ENCODE results near the gene TGFBRAP1. TPM values are rescaled to one million over a fixed set of nuclear protein-coding genes. Genes with fewer than 3 reads are reported as not detected.
A peak's percentile ranks its signal among the peaks of the same experiment; 100 is the strongest.

The TGFBRAP1 gene
- total RNA-seq, 1 experiment from 2014 or later: 12.3 TPM

DNA sequence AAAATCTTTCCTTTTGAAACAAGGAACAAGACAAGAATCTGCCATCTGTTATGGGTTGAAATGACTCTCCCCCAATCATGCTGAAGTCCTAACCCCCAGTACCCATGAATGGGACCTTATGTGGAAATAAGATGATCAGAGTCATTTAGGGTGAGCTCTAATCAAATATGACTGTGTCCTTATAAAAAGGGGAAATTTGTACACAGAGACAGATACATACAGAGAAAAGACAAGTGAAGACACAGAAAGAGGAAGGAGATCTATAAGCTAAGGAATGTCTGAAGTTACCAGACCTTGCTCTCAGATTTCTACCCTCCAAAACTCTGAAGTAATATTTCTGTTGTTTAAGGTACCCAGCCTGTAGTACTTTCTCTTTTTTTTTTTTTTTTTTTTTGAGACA lies 15.7 kb downstream of the TGFBRAP1 start:
- no peak for DNase-seq (ENCODE audit: low read depth)

DNA sequence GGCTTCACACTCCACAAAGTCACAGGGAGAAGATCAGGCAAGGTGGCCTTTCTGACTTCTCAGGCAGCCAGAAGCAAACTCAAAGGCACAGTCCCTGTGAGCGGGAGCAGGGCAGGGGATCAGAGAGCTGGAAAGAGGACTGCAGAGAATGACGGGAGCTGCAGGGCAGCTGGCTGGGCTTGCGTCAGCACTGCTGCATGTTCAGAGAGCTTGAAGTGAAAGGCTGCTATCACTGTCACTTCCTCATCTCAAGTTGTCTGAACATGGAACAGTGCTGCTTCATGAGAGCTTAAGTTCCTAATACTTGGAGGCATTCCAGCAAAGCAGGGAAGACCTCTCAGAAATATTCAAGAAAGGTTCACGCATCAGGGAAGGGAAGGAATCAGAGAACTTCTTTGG lies 20.4 kb downstream of the TGFBRAP1 start:
- DNase-seq (ENCODE audit: low read depth): no peak

- no peak for DNase-seq (ENCODE audit: low read depth)
Measured at GRCh38 chr2:105308382-105309146, 21.0 kb downstream of the TGFBRAP1 start.

- no peak for DNase-seq (ENCODE audit: low read depth)
Measured at GRCh38 chr2:105307962-105308361, 21.6 kb downstream of the TGFBRAP1 start.

GRCh38 chr2:105307550-105307949 lies 22.0 kb downstream of the TGFBRAP1 start:
- DNase-seq (ENCODE audit: low read depth): no peak

DNA sequence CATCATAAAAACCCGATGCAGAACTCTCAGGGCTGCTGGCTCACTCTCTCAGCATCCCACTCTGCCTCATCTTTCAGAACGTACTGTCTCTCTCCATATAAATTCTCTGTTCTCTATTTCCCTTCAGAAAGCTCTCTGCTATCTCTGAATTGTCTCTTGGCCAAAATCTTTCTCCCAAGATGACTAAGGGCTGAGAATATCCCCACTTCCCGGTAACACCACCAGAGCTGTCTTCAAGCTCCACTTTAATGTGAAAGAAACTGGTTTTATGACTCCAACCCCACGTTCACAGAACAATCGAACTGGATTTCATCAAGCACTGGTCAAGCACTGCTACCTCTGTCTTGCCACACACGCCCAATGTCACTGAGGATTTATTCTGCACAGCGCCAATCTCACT lies 22.4 kb downstream of the TGFBRAP1 start:
- no peak for DNase-seq (ENCODE audit: low read depth)

DNA sequence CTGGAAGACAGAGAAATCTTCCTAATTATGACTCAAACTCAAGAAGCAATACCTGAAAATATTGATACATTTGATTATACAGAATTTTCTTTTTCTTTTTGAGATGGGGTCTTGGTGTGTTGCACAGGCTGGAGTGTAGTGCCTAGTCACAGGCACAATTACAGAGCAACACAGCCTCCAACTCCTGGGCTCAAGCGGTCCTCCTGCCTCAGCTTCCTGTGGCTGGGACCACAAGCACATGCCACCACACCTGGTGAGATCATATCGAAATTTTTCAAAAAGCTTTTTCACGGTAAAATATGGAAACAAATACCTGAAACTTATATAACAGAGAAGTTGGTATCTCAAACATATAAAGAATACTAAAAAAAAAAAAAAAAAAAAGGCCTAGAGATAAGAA lies 27.9 kb downstream of the TGFBRAP1 start:
- DNase-seq (ENCODE audit: low read depth): no peak

DNA sequence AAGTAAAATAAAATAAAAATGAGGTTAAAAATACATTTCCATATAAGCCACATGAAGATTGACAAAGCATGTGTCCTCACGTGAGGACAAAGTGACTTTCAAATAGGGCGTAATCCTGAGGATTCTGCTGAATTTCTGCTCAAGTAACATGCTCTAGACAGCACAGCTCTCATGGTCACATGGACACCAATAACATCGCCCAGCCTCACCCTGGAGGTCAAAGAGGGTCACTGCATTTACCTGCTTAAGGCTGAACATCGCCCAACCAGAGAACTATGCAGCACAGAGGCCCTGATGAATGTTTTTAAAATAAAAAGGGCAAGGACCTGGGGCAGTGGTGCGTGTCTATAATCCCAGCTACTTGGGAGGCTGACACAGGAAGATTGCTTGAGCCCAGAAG lies 30.2 kb downstream of the TGFBRAP1 start:
- DNase-seq (ENCODE audit: low read depth): no peak

DNA sequence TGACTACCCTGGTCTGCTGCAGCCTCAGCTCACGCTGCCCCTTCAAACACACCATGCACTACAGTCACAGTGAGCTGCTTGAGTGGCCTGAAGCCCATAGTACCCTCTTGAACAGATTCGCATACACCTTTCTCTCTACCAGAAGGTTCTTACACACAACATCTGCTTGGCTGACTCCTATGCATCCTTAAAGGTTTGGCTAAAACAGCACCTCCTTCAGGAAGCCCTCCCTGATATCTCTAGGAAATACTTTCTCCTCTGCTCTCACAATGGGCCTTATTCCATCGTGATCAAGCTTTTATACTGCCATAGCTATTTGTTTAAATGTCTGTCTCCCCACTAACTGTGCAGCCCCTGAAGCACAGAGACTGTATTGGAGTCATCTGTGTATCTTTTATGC lies 31.5 kb downstream of the TGFBRAP1 start:
- DNase-seq (ENCODE audit: low read depth): no peak

DNA sequence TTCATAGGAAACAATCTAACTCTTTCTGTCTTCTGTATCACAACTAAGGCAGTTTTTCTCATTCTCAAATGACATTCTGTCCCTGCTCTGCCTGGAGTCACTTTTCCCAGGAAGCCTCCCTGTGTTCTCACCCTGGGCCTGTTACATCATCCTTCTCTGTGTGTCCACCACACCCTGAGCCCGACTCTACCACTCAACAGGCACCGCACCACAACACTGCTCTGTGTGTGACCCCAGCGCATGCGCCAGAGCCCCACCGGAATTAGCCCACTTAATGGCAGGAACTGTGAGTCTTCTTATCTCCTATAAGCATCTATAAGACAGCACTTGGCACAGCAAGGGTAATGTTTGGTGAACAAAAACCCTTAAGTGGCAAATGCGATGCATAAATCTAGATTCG lies 32.3 kb downstream of the TGFBRAP1 start:
- no peak for DNase-seq (ENCODE audit: low read depth)

DNA sequence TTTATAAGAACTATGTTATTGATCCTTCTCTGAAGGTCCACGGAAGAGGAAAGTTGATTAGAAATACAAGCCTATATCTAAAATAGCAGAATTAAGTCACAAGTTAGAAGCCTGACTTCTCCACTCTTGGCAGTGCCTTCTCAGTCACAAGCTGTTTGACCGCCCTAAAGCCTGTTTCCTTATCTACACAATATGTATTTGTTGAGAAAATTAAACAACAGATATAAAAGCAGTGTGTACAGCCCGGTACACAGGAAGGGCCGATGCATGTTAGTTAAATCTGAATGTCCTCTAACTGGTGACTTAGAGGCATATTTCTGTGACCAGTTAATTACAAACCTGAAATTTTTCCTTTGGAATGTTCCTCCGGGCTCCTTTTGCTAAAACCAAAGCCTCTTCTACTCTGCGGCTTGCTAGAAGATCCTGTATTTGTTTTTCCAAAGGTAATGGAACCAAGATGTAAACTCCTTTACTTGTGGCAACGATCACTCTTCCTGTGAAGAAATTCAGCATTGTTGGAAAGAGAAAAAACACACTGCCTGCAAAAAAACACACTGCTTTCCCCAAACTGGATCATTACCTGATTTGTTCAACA lies 33.4 kb downstream of the TGFBRAP1 start:
- no peak for DNase-seq (ENCODE audit: low read depth)

DNA sequence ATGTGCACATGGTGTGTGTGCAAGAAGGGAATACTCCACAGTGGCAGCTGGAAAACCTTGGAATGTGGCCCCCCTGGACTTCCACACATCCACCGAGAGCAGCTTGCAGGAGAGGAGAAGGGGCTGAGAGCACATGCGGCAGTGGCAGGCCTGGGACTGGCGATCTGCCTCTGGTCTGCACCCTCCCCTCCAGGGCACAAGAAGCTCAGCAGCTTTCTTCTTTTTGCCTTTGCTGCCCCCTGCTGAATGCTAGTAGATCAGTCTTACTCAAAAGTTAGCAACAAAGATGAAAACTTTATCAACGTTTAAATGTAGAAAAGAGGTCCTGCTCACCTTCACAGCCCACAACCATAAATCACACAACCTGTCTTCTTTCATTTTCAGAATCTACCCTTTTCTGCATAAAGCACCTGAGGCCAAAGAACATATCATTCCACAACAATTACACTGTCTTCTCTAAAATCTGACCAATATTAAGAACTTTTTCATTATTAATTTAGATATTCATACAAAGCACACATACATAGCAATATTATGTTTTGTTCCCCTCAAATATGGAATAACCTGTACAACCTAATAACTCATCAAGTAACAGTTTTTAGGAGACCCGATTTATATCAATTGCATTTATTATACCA lies 34.6 kb downstream of the TGFBRAP1 start:
- peak; percentile 75 for DNase-seq (ENCODE audit: low read depth)

DNA sequence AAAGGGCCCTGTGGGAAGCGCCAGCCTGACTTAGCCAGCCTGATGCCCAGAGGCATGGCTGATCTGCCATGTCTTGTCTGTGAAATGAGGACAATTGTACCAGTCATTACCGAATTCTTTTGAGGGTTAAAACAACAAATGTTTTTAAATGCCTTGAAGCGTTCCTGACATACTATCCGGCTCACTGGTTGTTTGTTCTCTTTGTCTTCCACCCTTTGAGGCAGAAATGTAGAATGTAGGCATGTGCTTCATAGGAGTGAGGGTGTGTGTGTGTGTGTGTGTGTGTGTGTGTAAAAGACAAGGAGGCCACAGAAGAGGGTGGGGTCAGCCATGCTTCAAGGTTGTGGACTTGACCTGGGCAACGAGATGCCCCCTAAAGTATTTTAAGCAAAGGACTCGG lies 35.5 kb downstream of the TGFBRAP1 start:
- DNase-seq (ENCODE audit: low read depth): peak; percentile 41

DNA sequence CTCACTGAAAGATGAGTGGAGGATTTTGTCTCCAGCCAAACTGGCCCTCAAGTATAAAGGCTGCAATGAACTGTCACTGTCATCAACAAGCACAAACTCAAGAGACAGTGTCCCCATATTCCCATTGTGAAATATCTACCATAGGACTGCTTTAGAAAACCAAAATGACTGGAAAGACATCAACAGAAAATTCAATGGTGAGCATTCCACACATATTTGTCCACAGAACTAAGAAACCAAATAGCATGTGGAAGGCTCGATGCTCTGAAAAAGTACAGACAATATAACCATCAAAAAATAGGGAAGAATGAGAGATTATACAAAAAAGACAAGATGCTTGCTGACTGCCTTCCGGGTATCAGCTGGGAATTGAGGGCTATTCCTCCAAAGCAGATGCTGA lies 37.6 kb downstream of the TGFBRAP1 start:
- DNase-seq (ENCODE audit: low read depth): no peak

GRCh38 chr2:105290981-105291660 lies 38.4 kb downstream of the TGFBRAP1 start:
- no peak for DNase-seq (ENCODE audit: low read depth)

- DNase-seq (ENCODE audit: low read depth): no peak
Measured at GRCh38 chr2:105288133-105288532, 41.4 kb downstream of the TGFBRAP1 start.

DNA sequence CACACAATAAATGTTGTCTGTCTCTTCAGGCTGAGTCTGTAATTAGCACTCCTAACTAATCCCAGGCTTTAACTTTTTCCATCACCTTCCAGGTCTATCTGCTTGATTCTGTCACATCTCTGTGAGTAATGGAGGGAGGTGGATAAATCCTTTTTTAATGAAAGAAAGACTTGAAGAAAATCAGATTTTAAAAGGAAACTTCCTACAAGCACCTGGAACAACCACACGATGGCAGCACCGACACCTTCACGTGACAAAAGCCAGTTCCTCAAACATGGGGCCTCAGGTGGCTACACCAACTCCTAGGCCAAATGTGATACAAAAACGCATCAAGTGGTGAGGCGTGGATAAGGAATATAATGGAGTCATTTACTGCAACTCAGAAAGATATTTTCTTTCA lies 41.8 kb downstream of the TGFBRAP1 start:
- peak; percentile 27 for DNase-seq (ENCODE audit: low read depth)

DNA sequence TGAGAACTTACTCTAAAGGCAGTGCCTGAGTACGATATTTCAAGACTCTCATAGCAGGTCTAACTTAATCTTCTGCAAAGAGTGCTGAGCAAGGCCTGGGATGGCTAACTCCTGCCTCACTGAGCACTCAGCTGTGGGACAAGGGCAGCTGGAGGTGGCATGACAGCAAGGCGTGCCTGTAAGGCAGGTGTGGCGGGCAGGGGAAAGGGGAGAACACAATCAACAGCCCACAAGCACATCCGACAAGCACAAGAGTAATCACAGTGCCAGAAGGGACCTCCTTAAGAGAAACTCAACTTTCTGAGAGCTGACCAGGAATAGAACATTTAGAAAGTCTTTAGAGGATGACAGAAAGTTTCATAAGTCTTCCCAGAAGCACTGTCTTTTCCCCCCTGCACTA lies 46.0 kb downstream of the TGFBRAP1 start:
- no peak for DNase-seq (ENCODE audit: low read depth)

DNA sequence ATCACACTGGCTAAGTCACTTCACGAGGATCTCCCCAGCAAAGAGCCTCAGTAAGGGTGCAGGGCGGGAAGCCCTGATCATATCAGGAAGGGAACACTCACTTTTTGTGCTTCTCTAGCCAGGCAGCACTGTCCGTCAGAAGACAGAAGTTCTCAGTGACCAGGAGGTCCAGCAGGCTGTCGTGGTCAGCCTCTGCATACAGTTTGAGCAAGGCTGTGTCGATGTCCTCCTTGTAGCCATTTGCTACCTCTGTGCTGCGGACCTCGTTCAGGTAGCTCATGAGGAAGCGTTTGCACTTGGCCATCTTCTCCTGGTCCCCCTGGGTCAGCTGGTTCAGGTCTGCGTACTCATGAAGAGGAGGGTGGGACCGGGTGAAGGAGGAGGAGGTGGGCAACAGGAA lies 49.3 kb downstream of the TGFBRAP1 start:
- no peak for DNase-seq (ENCODE audit: low read depth)

GRCh38 chr2:105279126-105279525 lies 50.4 kb downstream of the TGFBRAP1 start:
- DNase-seq (ENCODE audit: low read depth): no peak

DNA sequence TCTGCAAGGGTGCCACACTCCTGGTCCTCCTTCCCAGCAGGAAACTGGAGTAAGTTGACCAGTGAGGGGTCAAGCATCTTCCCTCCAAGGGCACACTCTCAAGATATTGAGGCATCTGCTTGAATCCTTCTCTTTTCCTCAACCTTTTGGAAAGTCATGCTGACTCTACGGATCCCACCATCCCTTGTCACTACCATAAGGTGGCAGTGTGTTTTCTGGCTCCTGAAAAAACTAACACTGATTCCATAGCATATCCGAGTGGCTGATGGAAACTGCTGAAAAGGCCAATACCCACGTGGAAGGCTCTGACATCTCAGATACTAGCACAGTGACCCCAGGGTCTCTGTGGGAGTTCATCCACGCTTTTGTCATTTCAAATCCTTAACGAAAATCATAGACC lies 50.9 kb downstream of the TGFBRAP1 start:
- DNase-seq (ENCODE audit: low read depth): no peak

DNA sequence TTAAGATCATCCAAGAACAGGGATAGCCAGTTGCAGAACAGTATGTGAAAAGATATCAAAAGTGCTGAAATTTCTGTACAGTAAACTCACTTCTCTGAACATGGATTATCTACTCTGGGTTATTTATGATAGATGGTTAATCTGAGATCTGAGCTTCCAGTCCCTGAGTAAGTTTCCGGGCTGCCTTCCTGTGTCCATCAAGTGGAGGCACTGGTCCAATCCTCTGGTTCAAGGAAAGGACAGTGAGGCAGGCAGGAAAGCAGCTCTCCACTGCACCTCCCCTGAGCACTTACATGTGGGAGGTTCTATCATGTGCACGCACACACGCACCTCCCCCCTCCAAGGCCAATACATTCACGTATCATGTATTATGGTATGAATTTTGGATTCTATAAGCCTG lies 55.5 kb downstream of the TGFBRAP1 start:
- DNase-seq (ENCODE audit: low read depth): no peak

DNA sequence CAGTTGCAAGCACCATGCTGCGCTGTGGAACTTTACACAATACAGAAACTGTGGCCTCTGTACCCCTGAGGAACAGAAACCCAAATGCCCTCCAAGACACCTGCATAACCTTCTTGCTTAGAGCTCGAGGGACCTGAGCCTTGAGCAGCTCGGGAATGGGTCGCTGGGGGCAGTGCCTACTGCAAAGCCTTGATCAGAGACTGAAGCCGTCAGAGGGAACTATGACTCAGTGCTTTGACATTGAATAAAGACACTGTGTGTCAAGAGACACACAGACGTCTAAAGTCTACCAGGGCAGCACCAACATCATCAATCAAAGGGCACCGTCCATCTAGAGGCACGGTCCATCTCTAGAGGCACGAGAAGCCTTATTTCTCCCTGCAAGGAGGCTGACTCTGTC lies 57.4 kb downstream of the TGFBRAP1 start:
- DNase-seq (ENCODE audit: low read depth): no peak

All from RPMI7951 (cell line).